Measurements from ENCODE around the gene LHPP.

The LHPP gene

GRCh38 chr10:124492266-124492665 is 30.6 kb downstream of the LHPP start:
- H3K9ac ChIP-seq (ENCODE audit: low read length) = no peak overlapping the region
- H3K9me3 ChIP-seq (ENCODE audit: low read length) = no peaks in the 10 kb centered on the region
- H3K27ac ChIP-seq (ENCODE audit: low read depth, low read length) = no peak overlapping the region
- no peaks in the 10 kb centered on the region for H3K27me3 ChIP-seq (ENCODE audit: control insufficient read depth in 1 of 2, insufficient read depth in 2 of 2, low read length in 2 of 2)
- H3K36me3 ChIP-seq (ENCODE audit: insufficient read depth, low read length) = no peaks in the 10 kb centered on the region
- H3K4me1 ChIP-seq (ENCODE audit: insufficient read depth, low read length) = no peaks in the 10 kb centered on the region
- no peak overlapping the region for H3K4me3 ChIP-seq (ENCODE audit: low read depth in 1 of 2, low read length in 2 of 2)

- no peaks in the 10 kb centered on the region for H3K27me3 ChIP-seq (ENCODE audit: control insufficient read depth in 1 of 2, insufficient read depth in 2 of 2, low read length in 2 of 2)
Measured at GRCh38 chr10:124493214-124493882, 31.7 kb downstream of the LHPP start.

GRCh38 chr10:124494046-124494807 is 32.6 kb downstream of the LHPP start:
- Histone ChIP-seq H3K9me3 (ENCODE audit: low read length) (no peaks in the 10 kb centered on the region), H3K27ac (ENCODE audit: low read depth, low read length) (no peak overlapping the region), H3K27me3 (ENCODE audit: control insufficient read depth in 1 of 2, insufficient read depth in 2 of 2, low read length in 2 of 2) (no peaks in the 10 kb centered on the region), H3K4me1 (ENCODE audit: insufficient read depth, low read length) (no peaks in the 10 kb centered on the region), H3K36me3 (ENCODE audit: insufficient read depth, low read length) (peaks cover 4% of the 10 kb centered on the region), H3K9ac (ENCODE audit: low read length) (no peak overlapping the region), H3K4me3 (ENCODE audit: low read depth in 1 of 2, low read length in 2 of 2) (no peak overlapping the region)

More at GRCh38 chr10:124493214-124493882, 31.7 kb downstream of the LHPP start:
- H3K4me3 ChIP-seq (ENCODE audit: low read depth in 1 of 2, low read length in 2 of 2) = no peak overlapping the region
- no peak overlapping the region for H3K27ac ChIP-seq (ENCODE audit: low read depth, low read length)
- no peak overlapping the region for H3K9ac ChIP-seq (ENCODE audit: low read length)
- H3K36me3 ChIP-seq (ENCODE audit: insufficient read depth, low read length) = peaks cover 4% of the 10 kb centered on the region
- H3K4me1 ChIP-seq (ENCODE audit: insufficient read depth, low read length) = no peaks in the 10 kb centered on the region
- H3K9me3 ChIP-seq (ENCODE audit: low read length) = no peaks in the 10 kb centered on the region

- Histone ChIP-seq H3K27ac (ENCODE audit: low read depth, low read length) (no peak overlapping the region), H3K9me3 (ENCODE audit: low read length) (no peaks in the 10 kb centered on the region), H3K9ac (ENCODE audit: low read length) (no peak overlapping the region), H3K36me3 (ENCODE audit: insufficient read depth, low read length) (peaks cover 4% of the 10 kb centered on the region), H3K4me3 (ENCODE audit: low read depth in 1 of 2, low read length in 2 of 2) (no peak overlapping the region), H3K4me1 (ENCODE audit: insufficient read depth, low read length) (no peaks in the 10 kb centered on the region), H3K27me3 (ENCODE audit: control insufficient read depth in 1 of 2, insufficient read depth in 2 of 2, low read length in 2 of 2) (no peaks in the 10 kb centered on the region)
Measured at GRCh38 chr10:124495162-124495561, 33.5 kb downstream of the LHPP start.

- Histone ChIP-seq H3K4me3 (ENCODE audit: low read depth in 1 of 2, low read length in 2 of 2) (no peak overlapping the region), H3K9me3 (ENCODE audit: low read length) (no peaks in the 10 kb centered on the region), H3K4me1 (ENCODE audit: insufficient read depth, low read length) (no peaks in the 10 kb centered on the region), H3K9ac (ENCODE audit: low read length) (no peak overlapping the region), H3K27ac (ENCODE audit: low read depth, low read length) (no peak overlapping the region), H3K36me3 (ENCODE audit: insufficient read depth, low read length) (peaks cover 8% of the 10 kb centered on the region), H3K27me3 (ENCODE audit: control insufficient read depth in 1 of 2, insufficient read depth in 2 of 2, low read length in 2 of 2) (no peaks in the 10 kb centered on the region)
Measured at GRCh38 chr10:124495725-124496124, 34.1 kb downstream of the LHPP start.

- Histone ChIP-seq H3K27ac (ENCODE audit: low read depth, low read length) (no peak overlapping the region), H3K9ac (ENCODE audit: low read length) (no peak overlapping the region), H3K36me3 (ENCODE audit: insufficient read depth, low read length) (peaks cover 11% of the 10 kb centered on the region), H3K9me3 (ENCODE audit: low read length) (no peaks in the 10 kb centered on the region), H3K4me3 (ENCODE audit: low read depth in 1 of 2, low read length in 2 of 2) (no peak overlapping the region), H3K4me1 (ENCODE audit: insufficient read depth, low read length) (no peaks in the 10 kb centered on the region), H3K27me3 (ENCODE audit: control insufficient read depth in 1 of 2, insufficient read depth in 2 of 2, low read length in 2 of 2) (no peaks in the 10 kb centered on the region)
Measured at GRCh38 chr10:124496150-124496549, 34.5 kb downstream of the LHPP start.

GRCh38 chr10:124496620-124497019 is 35.0 kb downstream of the LHPP start:
- no peak overlapping the region for H3K27ac ChIP-seq (ENCODE audit: low read depth, low read length)
- H3K9ac ChIP-seq (ENCODE audit: low read length) = no peak overlapping the region
- H3K4me1 ChIP-seq (ENCODE audit: insufficient read depth, low read length) = no peaks in the 10 kb centered on the region
- H3K36me3 ChIP-seq (ENCODE audit: insufficient read depth, low read length) = peaks cover 11% of the 10 kb centered on the region
- H3K9me3 ChIP-seq (ENCODE audit: low read length) = no peaks in the 10 kb centered on the region
- H3K4me3 ChIP-seq (ENCODE audit: low read depth in 1 of 2, low read length in 2 of 2) = no peak overlapping the region
- H3K27me3 ChIP-seq (ENCODE audit: control insufficient read depth in 1 of 2, insufficient read depth in 2 of 2, low read length in 2 of 2) = no peaks in the 10 kb centered on the region

- Histone ChIP-seq H3K36me3 (ENCODE audit: insufficient read depth, low read length) (peaks cover 11% of the 10 kb centered on the region), H3K27me3 (ENCODE audit: control insufficient read depth in 1 of 2, insufficient read depth in 2 of 2, low read length in 2 of 2) (no peaks in the 10 kb centered on the region), H3K27ac (ENCODE audit: low read depth, low read length) (no peak overlapping the region), H3K4me1 (ENCODE audit: insufficient read depth, low read length) (no peaks in the 10 kb centered on the region), H3K9me3 (ENCODE audit: low read length) (no peaks in the 10 kb centered on the region), H3K4me3 (ENCODE audit: low read depth in 1 of 2, low read length in 2 of 2) (no peak overlapping the region), H3K9ac (ENCODE audit: low read length) (no peak overlapping the region)
Measured at GRCh38 chr10:124497196-124497881, 35.7 kb downstream of the LHPP start.

GRCh38 chr10:124498056-124498455 is 36.4 kb downstream of the LHPP start:
- Histone ChIP-seq H3K9ac (ENCODE audit: low read length) (no peak overlapping the region), H3K27me3 (ENCODE audit: control insufficient read depth in 1 of 2, insufficient read depth in 2 of 2, low read length in 2 of 2) (no peaks in the 10 kb centered on the region), H3K27ac (ENCODE audit: low read depth, low read length) (no peak overlapping the region)

GRCh38 chr10:124500757-124501156 is 39.1 kb downstream of the LHPP start:
- Histone ChIP-seq H3K27me3 (ENCODE audit: control insufficient read depth in 1 of 2, insufficient read depth in 2 of 2, low read length in 2 of 2) (no peaks in the 10 kb centered on the region), H3K9me3 (ENCODE audit: low read length) (no peaks in the 10 kb centered on the region), H3K9ac (ENCODE audit: low read length) (no peak overlapping the region), H3K4me3 (ENCODE audit: low read depth in 1 of 2, low read length in 2 of 2) (no peak overlapping the region), H3K36me3 (ENCODE audit: insufficient read depth, low read length) (peaks cover 11% of the 10 kb centered on the region), H3K4me1 (ENCODE audit: insufficient read depth, low read length) (no peaks in the 10 kb centered on the region), H3K27ac (ENCODE audit: low read depth, low read length) (no peak overlapping the region)

More at GRCh38 chr10:124498056-124498455, 36.4 kb downstream of the LHPP start:
- Histone ChIP-seq H3K4me1 (ENCODE audit: insufficient read depth, low read length) (no peaks in the 10 kb centered on the region), H3K4me3 (ENCODE audit: low read depth in 1 of 2, low read length in 2 of 2) (no peak overlapping the region), H3K9me3 (ENCODE audit: low read length) (no peaks in the 10 kb centered on the region), H3K36me3 (ENCODE audit: insufficient read depth, low read length) (peaks cover 11% of the 10 kb centered on the region)

- Histone ChIP-seq H3K36me3 (ENCODE audit: insufficient read depth, low read length) (peaks cover 6% of the 10 kb centered on the region), H3K27me3 (ENCODE audit: control insufficient read depth in 1 of 2, insufficient read depth in 2 of 2, low read length in 2 of 2) (no peaks in the 10 kb centered on the region), H3K9ac (ENCODE audit: low read length) (no peak overlapping the region), H3K9me3 (ENCODE audit: low read length) (no peaks in the 10 kb centered on the region), H3K4me1 (ENCODE audit: insufficient read depth, low read length) (no peaks in the 10 kb centered on the region), H3K4me3 (ENCODE audit: low read depth in 1 of 2, low read length in 2 of 2) (no peak overlapping the region), H3K27ac (ENCODE audit: low read depth, low read length) (no peak overlapping the region)
Measured at GRCh38 chr10:124504711-124505110, 43.1 kb downstream of the LHPP start.
